Activated T-helper 17 cell treated with anti-CD3 and anti-CD28 coated beads, Interleukin-2, amount 50 U/mL, for 72 hours (primary cell): ENCODE measurements around the gene PPP2R2D. TPM values are rescaled to one million over a fixed set of nuclear protein-coding genes. Genes with fewer than 3 reads are reported as not detected.

Source experiments
- total RNA-seq, 2 donors: library from RNA; stranded (reverse); gene quantifications; one replicate each; pipeline ENCODE4 v1.2.3, GENCODE V29; 2022

Gene PPP2R2D
- total RNA-seq, 2 donors from 2014 or later, result 31.6 to 46.4 TPM

Other genes starting within 250 kb of the PPP2R2D start
- 100 to 1,000 TPM; 102 to 362 TPM for gene BNIP3, start 80.9 kb downstream of the PPP2R2D start, total RNA-seq
- gene JAKMIP3, start 164.9 kb downstream of the PPP2R2D start, total RNA-seq, result 1 to 10 TPM in 1 of 2 donors, under 1 TPM in 1; 0.26 to 1.2 TPM